ENCODE measurements around the gene STXBP6. TPM values are rescaled to one million over a fixed set of nuclear protein-coding genes. Genes with fewer than 3 reads are reported as not detected.
A peak's percentile ranks its signal among the peaks of the same experiment; 100 is the strongest.

The STXBP6 gene
- total and polyA plus RNA-seq, 2 of the 13 experiments (the other 11 are each of a cell fraction or from before 2014, with no cell fraction given), result 35.3 to 42.8 TPM

DNA sequence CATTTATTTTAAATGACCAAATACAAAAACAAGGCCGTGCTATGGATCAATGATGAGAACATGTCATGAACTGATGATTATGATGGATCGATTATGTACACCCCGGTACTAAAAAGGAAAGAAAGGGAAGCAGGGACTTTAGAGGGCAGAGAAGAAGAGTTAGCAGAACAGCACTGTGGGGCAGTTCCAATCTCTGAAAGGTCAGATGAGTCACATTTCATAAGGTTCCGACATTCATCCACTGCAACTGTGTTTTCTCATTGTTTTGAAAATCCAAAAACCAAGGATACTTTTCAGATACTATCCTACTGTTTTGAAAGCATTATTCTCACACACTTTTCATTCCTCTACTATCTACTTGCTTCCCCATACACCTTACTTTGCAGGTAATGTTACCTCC is 169.3 kb downstream of the STXBP6 start:
- TF ChIP-seq, protein P1, sequence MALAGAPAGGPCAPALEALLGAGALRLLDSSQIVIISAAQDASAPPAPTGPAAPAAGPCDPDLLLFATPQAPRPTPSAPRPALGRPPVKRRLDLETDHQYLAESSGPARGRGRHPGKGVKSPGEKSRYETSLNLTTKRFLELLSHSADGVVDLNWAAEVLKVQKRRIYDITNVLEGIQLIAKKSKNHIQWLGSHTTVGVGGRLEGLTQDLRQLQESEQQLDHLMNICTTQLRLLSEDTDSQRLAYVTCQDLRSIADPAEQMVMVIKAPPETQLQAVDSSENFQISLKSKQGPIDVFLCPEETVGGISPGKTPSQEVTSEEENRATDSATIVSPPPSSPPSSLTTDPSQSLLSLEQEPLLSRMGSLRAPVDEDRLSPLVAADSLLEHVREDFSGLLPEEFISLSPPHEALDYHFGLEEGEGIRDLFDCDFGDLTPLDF (CRISPR knock-in tag; IDR thresholded peaks at IDR 0.05), result no peak
- TF ChIP-seq ELF4 (CRISPR knock-in tag; IDR thresholded peaks at IDR 0.05; ENCODE audit: borderline replicate concordance) (0 out of 2 replicates have a peak, but pooled peaks have one; percentile 29), ZC3H4 (CRISPR knock-in tag; IDR thresholded peaks at IDR 0.05; ENCODE audit: borderline replicate concordance) (no peak), GLMP (CRISPR knock-in tag; IDR thresholded peaks at IDR 0.05; ENCODE audit: borderline replicate concordance) (no peak), ARNT2 (CRISPR knock-in tag; IDR thresholded peaks at IDR 0.05; ENCODE audit: low read depth) (no peak), FOSL2 (CRISPR knock-in tag; IDR thresholded peaks at IDR 0.05) (0 out of 2 replicates have a peak, but pooled peaks have one; percentile 24), NR2F6 (IDR thresholded peaks at IDR 0.05) (no peak), NR2F6 (CRISPR knock-in tag; IDR thresholded peaks at IDR 0.05) (0 out of 2 replicates have a peak, but pooled peaks have one; percentile 12)
- TF ChIP-seq, protein P2, sequence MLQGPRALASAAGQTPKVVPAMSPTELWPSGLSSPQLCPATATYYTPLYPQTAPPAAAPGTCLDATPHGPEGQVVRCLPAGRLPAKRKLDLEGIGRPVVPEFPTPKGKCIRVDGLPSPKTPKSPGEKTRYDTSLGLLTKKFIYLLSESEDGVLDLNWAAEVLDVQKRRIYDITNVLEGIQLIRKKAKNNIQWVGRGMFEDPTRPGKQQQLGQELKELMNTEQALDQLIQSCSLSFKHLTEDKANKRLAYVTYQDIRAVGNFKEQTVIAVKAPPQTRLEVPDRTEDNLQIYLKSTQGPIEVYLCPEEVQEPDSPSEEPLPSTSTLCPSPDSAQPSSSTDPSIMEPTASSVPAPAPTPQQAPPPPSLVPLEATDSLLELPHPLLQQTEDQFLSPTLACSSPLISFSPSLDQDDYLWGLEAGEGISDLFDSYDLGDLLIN (CRISPR knock-in tag; IDR thresholded peaks at IDR 0.05; ENCODE audit: borderline replicate concordance), result no peak
- Histone ChIP-seq H3K9ac (ENCODE audit: insufficient read depth, low read depth, low read length) (no peak overlapping the region), H4K20me1 (ENCODE audit: insufficient read depth, low read length) (no peaks in the 10 kb centered on the region), H3K36me3 (replicated peaks in 1 of 2; ENCODE audit: control insufficient read depth in 1 of 2, insufficient read depth in 2 of 2, low read length in 2 of 2) (no peaks in the 10 kb centered on the region), H2AFZ (ENCODE audit: low read length) (no peak overlapping the region), H3K27me3 (ENCODE audit: control insufficient read depth in 1 of 2, insufficient read depth in 2 of 2, low read length in 2 of 2) (no peaks in the 10 kb centered on the region), H3K79me2 (ENCODE audit: insufficient read depth, low read length) (no peaks in the 10 kb centered on the region), H3K4me1 (ENCODE audit: insufficient read depth, low read length) (peaks cover 54% of the 10 kb centered on the region), H3K4me2 (ENCODE audit: low read depth, low read length) (no peak overlapping the region), H3K4me3 (replicated peaks in 1 of 3; ENCODE audit: insufficient read depth in 1 of 3, low read depth in 2 of 3, low read length in 3 of 3) (no peak overlapping the region), H3K9me3 (ENCODE audit: low read length) (no peaks in the 10 kb centered on the region), H3K27ac (ENCODE audit: extremely low read length, insufficient read depth, low read length) (no peak overlapping the region)
- DNase-seq (ENCODE audit: low spot score) (no peak), FAIRE-seq (no peak), ATAC-seq (no peak)
- in situ Hi-C loops (cut with HindIII; ENCODE audit: extremely low pct_ligation_motif_present, low pct_unique_long_range_greater_than_20kb) (no loop called here), intact Hi-C loops (cut with micrococcal nuclease; ENCODE audit: unreplicated experiment) (no loop called here)
- CTCF ChIA-PET (ENCODE audit: low intra/inter-chr PET ratio, low total read pairs), result no interaction called here
- no TSS peak for BruUV-seq (replicated peaks)
- 88% methylated on average over 4 of the region's 4 CpGs for WGBS (ENCODE audit: low lambda C conversion rate)
- POLR2A ChIA-PET, result interaction anchor here (1.1 kb wide), 1 partner anchor 41 kb away, joined by 3 read pairs; no protein-coding TSS in a partner anchor

Measured in HepG2 (cell line).